SK-N-SH (cell line): ENCODE measurements around the gene TULP4. TPM values are rescaled to one million over a fixed set of nuclear protein-coding genes. Genes with fewer than 3 reads are reported as not detected.

Source experiments
- CTCF ChIA-PET: fragments of 300-600, 350-600 bp; formaldehyde crosslinking; extraction: SDS; loops from one replicate; lab custom pipeline; 2021; lab: Yijun Ruan, JAX
- POLR2A ChIA-PET: fragments of 350-600 bp; sonication (Branson Sonifier 250); formaldehyde crosslinking; extraction: SDS; loops from one replicate; lab custom pipeline; 2020; ENCODE audit warnings: antibody characterized with exemption, inconsistent platforms; lab: Yijun Ruan, JAX
- DNase-seq: peaks from one replicate; pipeline ENCODE4 v3.0.0; 2012
- H2AFZ ChIP-seq: fragments of 200-600 bp; sonication (generic); 2 replicates; pipeline ENCODE4 v1.8.1; 2016; ENCODE audit warnings: antibody characterized with exemption, mild to moderate bottlenecking, low read depth
- H3F3A ChIP-seq: fragments of 200-600 bp; sonication (generic); replicated peaks from 2 replicates; pipeline ENCODE3; 2016; ENCODE audit warnings: antibody characterized with exemption, mild to moderate bottlenecking; ENCODE audit not compliant: insufficient read depth
- H3K27ac ChIP-seq, 2 experiments: fragments of 200-500 bp in 1 of 2; fragments of 200-600 bp in 1 of 2; sonication (Bioruptor generic) in 1 of 2; sonication (generic), shearing (Covaris generic) in 1 of 2; 2 replicates each; pipeline versions ENCODE4 v1.5.1 to v1.6.1; 2014 to 2016; ENCODE audit warnings: low read depth in 2 of 2, inconsistent platforms in 1 of 2, low read length in 1 of 2, mild to moderate bottlenecking in 1 of 2, mixed read lengths in 1 of 2
- H3K27me3 ChIP-seq: fragments of 200-600 bp; sonication (generic), shearing (Covaris generic); 2 replicates; pipeline ENCODE4 v1.6.1; 2016; ENCODE audit warnings: mixed run types; ENCODE audit not compliant: insufficient read depth
- H3K36me3 ChIP-seq, 2 experiments: fragments of 200-500 bp in 1 of 2; fragments of 200-600 bp in 1 of 2; sonication (Bioruptor generic) in 1 of 2; sonication (generic) in 1 of 2; replicated peaks in 1 of 2; 2 replicates each; pipeline versions ENCODE3 to v1.5.1; 2014 to 2016; ENCODE audit warnings: low read length in 1 of 2, mild to moderate bottlenecking in 1 of 2; ENCODE audit not compliant: insufficient read depth in 2 of 2, control insufficient read depth in 1 of 2
- H3K4me1 ChIP-seq, 2 experiments: fragments of 200-500 bp in 1 of 2; fragments of 200-600 bp in 1 of 2; sonication (Bioruptor generic) in 1 of 2; sonication (generic), shearing (Covaris generic) in 1 of 2; 2 replicates each; pipeline versions ENCODE4 v1.5.1 to v1.6.1; 2014 to 2016; ENCODE audit warnings: low read depth in 1 of 2, low read length in 1 of 2, mixed run types in 1 of 2; ENCODE audit not compliant: insufficient read depth in 2 of 2, control insufficient read depth in 1 of 2
- H3K4me2 ChIP-seq: fragments of 200-600 bp; sonication (generic), shearing (Covaris generic); 2 replicates; pipeline ENCODE4 v1.6.1; 2017; ENCODE audit warnings: mixed run types
- H3K4me3 ChIP-seq, 2 experiments: fragments of 200-500 bp in 1 of 2; fragments of 200-600 bp in 1 of 2; sonication (Bioruptor generic) in 1 of 2; sonication (generic), shearing (Covaris generic) in 1 of 2; 2 replicates each; pipeline versions ENCODE4 v1.5.1 to v1.8.1; 2014 to 2016; ENCODE audit warnings: low read depth in 2 of 2, inconsistent platforms in 1 of 2, low read length in 1 of 2, mild to moderate bottlenecking in 1 of 2, mixed read lengths in 1 of 2, moderate library complexity in 1 of 2
- H3K79me2 ChIP-seq: fragments of 200-600 bp; sonication (generic); 2 replicates; pipeline ENCODE4 v1.8.1; 2017; ENCODE audit warnings: mild to moderate bottlenecking; ENCODE audit not compliant: insufficient read depth
- H3K9ac ChIP-seq: fragments of 200-600 bp; sonication (generic); 2 replicates; pipeline ENCODE4 v1.6.1; 2017; ENCODE audit warnings: mixed run types
- H3K9me2 ChIP-seq: fragments of 200-600 bp; sonication (generic); 2 replicates; pipeline ENCODE4 v1.6.1; 2017; ENCODE audit warnings: mixed run types
- H3K9me3 ChIP-seq: fragments of 200-600 bp; sonication (generic); 2 replicates; pipeline ENCODE4 v1.6.1; 2017; ENCODE audit warnings: mixed run types, mild to moderate bottlenecking, moderate library complexity
- H4K20me1 ChIP-seq: fragments of 200-600 bp; sonication (generic); 2 replicates; pipeline ENCODE4 v1.6.1; 2017; ENCODE audit warnings: mild to moderate bottlenecking, mixed run types; ENCODE audit not compliant: insufficient read depth
- CHD2 ChIP-seq: fragments of 150-350 bp; IDR thresholded peaks from 2 replicates; pipeline ENCODE4 v1.6.1; 2018; ENCODE audit warnings: low read length; ENCODE audit not compliant: partially characterized antibody
- ELF1 ChIP-seq: IDR thresholded peaks from 2 replicates; pipeline ENCODE4 v1.4.0; 2012
- EP300 ChIP-seq, 2 experiments: IDR thresholded peaks; 2 replicates each; pipeline versions ENCODE4 v1.4.0 to v1.6.1; 2012; ENCODE audit warnings: borderline replicate concordance in 1 of 2, low read depth in 1 of 2, low read length in 1 of 2
- FOSL2 ChIP-seq: IDR thresholded peaks from 2 replicates; pipeline ENCODE4 v1.4.0; 2012; ENCODE audit warnings: low read depth, mild to moderate bottlenecking, moderate library complexity, borderline replicate concordance
- MEF2A ChIP-seq: IDR thresholded peaks from 2 replicates; pipeline ENCODE4 v1.4.0; 2012; ENCODE audit warnings: low read depth, borderline replicate concordance
- MXI1 ChIP-seq: IDR thresholded peaks from 2 replicates; pipeline ENCODE4 v1.6.1; 2012; ENCODE audit warnings: mild to moderate bottlenecking, low read depth, low read length, improper control_type of control experiment
- NRF1 ChIP-seq: IDR thresholded peaks from 2 replicates; pipeline ENCODE4 v1.6.1; 2012; ENCODE audit warnings: low read depth, mild to moderate bottlenecking, low read length
- PBX3 ChIP-seq: IDR thresholded peaks from 2 replicates; pipeline ENCODE4; 2012
- POLR2AphosphoS5 ChIP-seq: IDR thresholded peaks from 2 replicates; pipeline ENCODE4 v1.6.1; 2012; ENCODE audit warnings: low read depth, low read length
- RAD21 ChIP-seq: IDR thresholded peaks from 2 replicates; pipeline ENCODE4 v1.6.1; 2012; ENCODE audit warnings: mild to moderate bottlenecking, low read length
- REST ChIP-seq: IDR thresholded peaks from 2 replicates; pipeline ENCODE4 v1.6.1; 2012; ENCODE audit warnings: mild to moderate bottlenecking, low read depth, low read length, moderate library complexity
- RXRA ChIP-seq: IDR thresholded peaks from 2 replicates; pipeline ENCODE4 v1.4.0; 2012; ENCODE audit warnings: low read depth, mild to moderate bottlenecking, borderline replicate concordance
- SIN3A ChIP-seq: IDR thresholded peaks from 2 replicates; pipeline ENCODE4 v1.6.1; 2012; ENCODE audit warnings: low read depth, mild to moderate bottlenecking, low read length, moderate library complexity, borderline replicate concordance
- TCF12 ChIP-seq: IDR thresholded peaks from 2 replicates; pipeline ENCODE4 v1.4.0; 2012
- TEAD4 ChIP-seq: IDR thresholded peaks from 2 replicates; pipeline ENCODE4 v1.4.0; 2012; ENCODE audit warnings: mild to moderate bottlenecking, borderline replicate concordance; ENCODE audit not compliant: insufficient read depth
- USF2 ChIP-seq: fragments of 150-350 bp; IDR thresholded peaks from 2 replicates; pipeline ENCODE4 v1.6.1; 2017; ENCODE audit warnings: antibody characterized with exemption, low read length, low read depth, borderline replicate concordance
- ZBTB33 ChIP-seq: IDR thresholded peaks from 2 replicates; pipeline ENCODE4 v1.4.0; 2012; ENCODE audit warnings: low read depth, borderline replicate concordance
- WGBS: methylation state at CpG from one replicate; pipeline ENCODE4 v1.1.6; 2017; ENCODE audit warnings: low lambda C conversion rate; 5-methylcytosine and 5-hydroxymethylcytosine counted together
- polyA plus RNA-seq, 3 experiments: library from polyadenylated mRNA; depleted of rRNA; stranded (reverse); fragments of >200 nt; gene quantifications; 2 replicates each; pipeline ENCODE4 v1.2.3, GENCODE V29; 2012
- TF ChIP-seq, protein P1 (sequence below): IDR thresholded peaks from 2 replicates; pipeline ENCODE4 v1.4.0; 2012; ENCODE audit warnings: low read depth, borderline replicate concordance
- TF ChIP-seq, protein P2 (sequence below): IDR thresholded peaks from 2 replicates; pipeline ENCODE4 v1.4.0; 2012; ENCODE audit warnings: low read depth

TULP4 gene
- polyA plus RNA-seq, 1 of the 3 experiments (the other 2 are of a cell fraction) = 5.9 TPM

DNA sequence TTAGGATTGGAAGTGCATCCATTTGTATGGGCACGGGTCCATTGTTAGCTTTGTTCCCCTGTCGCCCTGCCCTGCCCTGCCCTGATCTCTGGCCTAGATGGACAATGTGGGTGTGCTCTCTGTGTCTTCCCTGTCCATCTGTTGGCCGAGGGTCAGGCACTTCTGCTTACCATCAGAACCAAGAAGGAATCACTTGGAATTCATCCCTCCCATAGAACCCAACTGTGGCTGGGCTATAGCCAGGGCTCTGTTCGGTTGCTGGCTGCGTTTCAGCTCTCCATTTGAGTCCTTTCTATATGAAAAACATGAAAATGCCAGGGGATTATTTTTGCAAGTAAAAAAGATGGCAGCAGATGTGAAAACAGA is 26.6 kb upstream of the TULP4 start:
- TF ChIP-seq CHD2 (no peak), USF2 (no peak), TEAD4 (no peak), ZBTB33 (no peak), PBX3 (no peak), RXRA (no peak), RAD21 (no peak), TCF12 (no peak), POLR2AphosphoS5 (no peak), EP300 (IDR thresholded peaks at IDR 0.05; ENCODE audit: borderline replicate concordance in 1 of 2, low read depth in 1 of 2, low read length in 1 of 2) (no peak), MXI1 (no peak), NRF1 (no peak), ELF1 (no peak), REST (no peak), SIN3A (no peak), MEF2A (no peak), FOSL2 (no peak)
- TF ChIP-seq, protein P1, sequence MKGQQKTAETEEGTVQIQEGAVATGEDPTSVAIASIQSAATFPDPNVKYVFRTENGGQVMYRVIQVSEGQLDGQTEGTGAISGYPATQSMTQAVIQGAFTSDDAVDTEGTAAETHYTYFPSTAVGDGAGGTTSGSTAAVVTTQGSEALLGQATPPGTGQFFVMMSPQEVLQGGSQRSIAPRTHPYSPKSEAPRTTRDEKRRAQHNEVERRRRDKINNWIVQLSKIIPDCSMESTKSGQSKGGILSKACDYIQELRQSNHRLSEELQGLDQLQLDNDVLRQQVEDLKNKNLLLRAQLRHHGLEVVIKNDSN = no peak
- TF ChIP-seq, protein P2, sequence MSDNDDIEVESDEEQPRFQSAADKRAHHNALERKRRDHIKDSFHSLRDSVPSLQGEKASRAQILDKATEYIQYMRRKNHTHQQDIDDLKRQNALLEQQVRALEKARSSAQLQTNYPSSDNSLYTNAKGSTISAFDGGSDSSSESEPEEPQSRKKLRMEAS = no peak
- Histone ChIP-seq H3K9ac (peak overlapping the region; percentile 23; the same call in 1 of the 2 replicates), H3K27ac (peak overlapping the region; percentile 53 to 94; a peak in 3 of 4 replicates), H4K20me1 (no peaks in the 10 kb centered on the region), H3K4me2 (peak overlapping the region; percentile 24), H3F3A (peaks cover 31% of the 10 kb centered on the region), H3K9me3 (no peaks in the 10 kb centered on the region), H3K79me2 (peaks cover 64% of the 10 kb centered on the region), H3K9me2 (no peaks in the 10 kb centered on the region), H3K4me1 (peaks cover 8 to 32% of the 10 kb centered on the region in 2 experiments), H3K36me3 (peaks cover 17 to 19% of the 10 kb centered on the region in 2 experiments), H3K27me3 (no peaks in the 10 kb centered on the region), H3K4me3 (no peak overlapping the region), H2AFZ (no peak overlapping the region)
- WGBS = 80% methylated on average over 5 of the region's 5 CpGs
- ChIA-PET POLR2A (no interaction called here), CTCF (no interaction called here)
- DNase-seq = no peak
